Activated CD4-positive, alpha-beta T cell treated with anti-CD3 and anti-CD28 coated beads, Interleukin-2, amount 50 U/mL, for 16 hours (primary cell): ENCODE results near the gene MCTP1.

ENCODE experiments used
- DNase-seq: peaks from one replicate; pipeline ENCODE4 v3.0.0-alpha.2; 2020

Gene MCTP1

DNA sequence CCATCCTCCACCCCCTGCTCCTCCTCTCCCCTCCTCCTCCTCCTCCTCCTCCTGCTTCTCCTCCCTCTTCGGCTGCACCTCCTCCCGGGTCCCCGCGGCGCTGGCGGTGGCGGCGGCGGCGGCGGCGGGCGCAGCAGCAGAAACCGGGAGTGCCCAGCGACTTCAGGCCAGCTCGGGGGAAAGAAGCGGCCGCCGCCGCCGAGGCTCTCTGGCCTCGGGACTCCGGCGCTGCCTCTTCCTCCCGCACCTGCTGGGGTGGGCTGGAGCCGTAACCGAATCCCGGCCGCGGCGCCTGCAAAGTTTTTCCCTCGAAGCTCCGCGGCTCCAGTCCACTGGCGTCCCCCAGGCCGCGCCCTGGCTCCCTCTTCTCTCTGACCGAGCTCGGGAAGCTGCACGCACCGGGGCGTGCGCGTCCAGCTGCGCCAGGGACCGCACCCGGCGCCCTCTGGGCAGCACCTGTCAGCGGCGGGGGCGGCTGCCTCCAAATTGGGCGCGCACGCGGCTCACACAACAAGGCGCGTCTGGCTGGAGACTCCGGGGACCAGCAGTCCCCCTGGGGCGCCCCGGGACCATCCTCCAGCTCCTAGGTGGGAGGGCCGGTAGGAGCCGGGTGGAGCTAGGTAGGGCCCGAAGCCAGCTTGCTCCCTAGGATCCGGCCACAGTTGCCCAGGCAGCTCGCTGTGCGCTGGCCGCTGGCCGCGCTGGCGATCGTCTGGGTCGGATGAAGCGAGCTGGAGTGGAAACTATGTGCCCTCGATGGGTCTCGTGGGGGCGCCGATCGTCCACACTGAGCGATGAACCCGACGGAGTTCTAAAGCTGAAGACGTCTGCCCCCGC is at the start of gene MCTP1:
TSS of gene MCTP1 (minus strand) at position 523 of the 837 bp plus-strand sequence.
- no peak for DNase-seq

DNA sequence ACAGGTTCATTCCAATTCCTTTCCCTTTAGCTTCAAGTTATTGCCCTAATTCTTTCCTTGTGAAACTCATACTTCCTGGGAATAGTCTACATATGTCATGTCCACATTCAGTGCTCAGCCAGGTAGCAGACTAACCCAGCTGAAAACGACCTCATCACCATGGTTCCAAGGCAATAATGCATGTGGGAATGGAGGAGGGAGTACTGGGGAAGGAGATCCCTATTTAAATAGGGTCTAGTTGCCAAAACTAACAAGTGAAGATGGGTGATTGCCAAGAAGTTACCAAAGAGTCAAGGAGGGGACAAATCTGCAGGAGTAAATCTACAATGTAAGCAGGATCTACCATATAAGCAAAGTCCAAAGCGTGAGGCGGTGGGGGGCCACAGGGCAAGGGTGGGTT is 47.3 kb upstream of the MCTP1 start:
- no peak for DNase-seq

DNA sequence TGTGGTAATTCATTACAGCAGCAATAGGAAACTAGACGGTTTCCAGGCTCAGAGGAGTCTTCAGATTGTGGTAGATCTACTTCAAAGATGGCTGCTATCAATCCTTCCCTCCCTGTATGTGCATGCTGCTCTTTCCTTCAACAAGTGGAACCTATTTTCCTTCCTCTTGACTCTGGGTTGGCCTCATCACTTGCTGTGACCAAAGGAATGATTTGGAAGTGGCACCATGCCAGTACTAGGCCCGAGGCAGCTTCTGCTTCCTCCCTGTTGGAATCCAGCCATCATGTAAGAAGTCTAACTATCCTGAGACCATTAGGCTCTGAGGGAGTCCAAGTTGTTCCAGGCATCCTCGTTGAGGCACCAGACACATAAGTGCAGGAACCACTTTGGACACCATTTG is 46.5 kb upstream of the MCTP1 start:
- DNase-seq = no peak

DNA sequence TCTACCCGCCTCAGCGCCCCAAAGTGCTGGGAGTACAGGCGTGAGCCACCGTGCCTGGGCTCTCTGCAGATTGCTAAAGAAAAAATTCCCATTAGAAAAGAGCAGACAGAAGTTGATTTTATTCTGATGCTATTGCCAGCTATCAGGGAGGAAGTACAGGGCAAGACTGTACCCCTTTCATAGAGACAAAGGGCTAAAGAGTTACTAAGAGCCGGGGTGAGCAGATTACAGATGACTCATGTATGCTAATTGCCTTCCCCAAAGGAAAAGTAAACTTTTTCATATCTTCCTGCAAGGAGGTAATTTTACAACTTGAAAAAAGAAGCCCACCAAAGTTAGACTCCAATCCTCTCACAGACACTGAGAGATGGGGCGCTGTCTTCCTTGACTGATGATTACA is 42.3 kb upstream of the MCTP1 start:
- no peak for DNase-seq

DNA sequence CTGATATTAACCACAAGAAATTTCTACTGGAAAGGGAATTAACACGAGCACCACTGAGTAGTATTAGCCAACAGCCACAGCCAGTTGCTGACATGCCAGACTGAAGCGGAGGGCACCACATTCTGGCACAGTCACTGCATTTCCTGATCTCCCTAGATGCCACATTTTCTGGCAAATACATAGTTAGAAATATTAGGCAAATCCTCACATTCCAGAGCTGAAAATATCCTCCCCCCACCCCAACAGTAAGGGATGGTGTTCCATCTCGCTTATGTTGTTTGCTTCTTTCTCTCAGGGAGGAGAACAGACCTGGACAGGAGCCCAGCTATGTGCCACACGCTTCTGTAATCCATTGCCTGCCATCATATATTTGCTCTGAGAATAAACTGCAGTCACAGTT is 32.8 kb upstream of the MCTP1 start:
- no peak for DNase-seq

DNA sequence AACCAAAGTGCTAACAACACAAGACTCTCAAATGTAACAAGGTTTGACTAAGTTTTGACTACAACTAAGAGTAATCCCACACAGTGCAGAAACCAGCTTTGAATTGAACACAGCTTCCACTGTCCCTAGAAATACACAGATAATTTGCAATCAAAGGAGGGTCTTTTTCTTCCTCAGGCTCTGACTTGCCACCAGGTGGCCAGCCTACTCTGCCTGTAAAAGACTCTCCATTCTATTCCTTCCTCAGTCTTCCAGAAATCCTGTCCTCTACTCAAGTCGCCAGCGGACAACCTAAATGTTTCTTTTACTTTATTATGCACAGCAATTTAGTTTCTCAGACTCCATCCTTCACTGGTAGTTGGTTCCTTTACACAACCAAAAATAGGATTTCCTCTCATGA is 32.2 kb upstream of the MCTP1 start:
- no peak for DNase-seq

DNA sequence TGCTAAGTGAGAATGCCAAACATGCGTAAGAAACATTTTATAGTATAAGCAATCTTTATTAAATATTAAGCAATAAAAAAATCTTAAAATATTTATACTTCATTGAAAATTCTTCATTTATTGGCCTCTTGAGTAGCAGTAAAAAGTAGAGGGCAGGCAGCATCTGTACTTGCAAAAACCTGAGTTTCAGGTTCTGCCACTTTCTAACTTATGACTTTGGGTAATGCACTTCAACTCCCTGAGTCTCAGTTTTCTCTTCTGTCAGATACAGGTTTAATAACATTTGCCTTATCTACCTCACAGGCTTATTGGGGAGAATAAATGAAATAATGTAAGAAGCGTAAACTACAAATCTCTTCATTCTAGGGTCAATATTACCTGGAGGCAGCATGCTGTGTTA is 19.8 kb upstream of the MCTP1 start:
- DNase-seq = no peak

DNA sequence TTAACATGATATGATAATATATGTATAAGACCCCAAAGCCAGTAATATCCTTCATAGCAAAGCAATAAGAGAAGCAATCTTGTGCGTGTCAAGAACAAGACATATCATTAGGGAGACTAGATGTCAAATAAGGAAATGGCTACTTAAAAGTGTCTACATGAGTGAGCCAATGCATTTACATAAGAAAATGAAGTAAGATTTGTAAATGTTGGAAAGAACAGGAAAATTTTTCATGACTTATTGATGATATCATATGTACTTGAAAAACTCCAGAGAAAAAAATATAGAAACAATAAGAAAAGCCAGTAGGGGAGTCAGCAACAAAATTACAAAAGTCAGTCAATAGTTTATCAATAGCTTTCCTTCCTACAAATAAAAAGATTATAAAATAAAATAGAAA is 13.8 kb upstream of the MCTP1 start:
- DNase-seq = no peak

DNA sequence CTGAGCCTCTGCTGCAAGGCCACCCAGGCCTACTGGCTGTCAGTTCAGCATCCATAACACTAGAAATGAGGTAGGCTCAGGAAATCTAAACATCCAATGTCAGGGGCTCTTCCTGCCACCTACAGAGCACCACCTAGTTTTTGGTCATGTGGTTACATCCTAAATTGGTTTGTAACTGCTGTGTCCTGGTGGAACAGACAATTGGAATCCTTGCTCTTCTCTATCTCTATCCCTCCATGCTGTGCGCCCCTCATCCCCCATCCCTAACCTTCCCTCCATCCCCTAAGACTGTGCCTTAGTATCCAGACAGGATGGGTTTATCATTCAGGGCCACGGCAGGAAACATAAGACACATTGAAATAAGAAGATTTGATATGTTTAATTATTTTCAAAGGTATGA is 11.4 kb upstream of the MCTP1 start:
- DNase-seq = no peak

DNA sequence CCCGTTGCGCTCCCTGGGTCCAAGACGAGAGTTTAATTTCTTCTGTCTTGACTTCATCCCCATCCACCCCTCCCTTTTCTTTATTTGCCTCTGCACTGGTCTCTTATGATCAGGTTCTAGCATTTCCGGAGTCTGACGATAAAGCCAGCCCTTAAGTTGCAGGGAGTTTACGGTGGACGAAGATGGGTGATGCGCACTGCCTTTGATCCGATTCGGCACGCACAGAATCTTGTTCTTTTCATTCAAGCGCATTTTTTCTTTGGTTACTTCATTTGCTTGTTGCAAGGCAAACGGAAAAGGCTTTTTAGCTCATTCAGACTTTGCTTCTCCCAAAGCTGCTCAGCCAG is 488 bp upstream of the MCTP1 start:
- DNase-seq = no peak

DNA sequence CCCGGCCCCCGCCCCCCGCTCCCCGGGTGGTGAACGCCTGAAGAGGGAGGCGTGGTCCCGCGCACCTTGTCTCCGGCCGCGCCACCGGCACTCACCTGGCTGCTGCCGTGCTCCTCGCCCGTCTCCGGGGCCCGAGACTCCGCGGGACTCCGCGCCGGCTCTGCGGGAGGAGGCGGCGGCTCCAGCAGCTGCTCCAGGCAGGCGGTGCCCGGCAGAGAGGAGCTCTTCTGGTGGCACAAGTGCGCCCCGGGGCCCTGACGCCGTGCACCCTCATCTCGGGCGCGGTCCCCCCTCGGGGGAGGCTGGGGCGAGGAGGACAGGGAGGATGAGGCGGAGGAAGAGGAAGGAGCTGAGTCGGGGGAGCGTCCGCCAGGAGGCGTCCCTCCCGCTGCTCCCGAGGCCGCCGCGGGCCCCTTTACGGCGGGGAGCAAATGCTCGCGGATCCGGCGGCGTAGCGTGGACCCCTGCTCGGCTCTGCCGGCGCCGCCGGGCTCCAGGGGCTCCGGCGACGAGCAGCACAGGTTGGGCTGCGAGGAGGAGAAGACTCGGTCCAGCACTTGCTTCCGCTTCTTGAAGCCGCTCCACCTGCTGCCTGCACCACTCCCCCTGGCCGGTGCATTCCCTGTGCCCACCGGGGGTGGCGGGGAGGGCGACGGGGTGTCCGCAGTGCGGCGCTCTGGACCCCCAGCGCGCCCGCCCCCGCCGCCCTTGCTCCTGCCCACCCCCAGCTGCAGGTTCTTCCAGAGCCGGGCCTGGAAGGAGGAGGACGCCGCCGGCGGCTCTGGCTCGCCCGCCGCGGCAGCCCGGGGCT is 928 bp downstream of the MCTP1 start:
- DNase-seq = peak; percentile 18

DNA sequence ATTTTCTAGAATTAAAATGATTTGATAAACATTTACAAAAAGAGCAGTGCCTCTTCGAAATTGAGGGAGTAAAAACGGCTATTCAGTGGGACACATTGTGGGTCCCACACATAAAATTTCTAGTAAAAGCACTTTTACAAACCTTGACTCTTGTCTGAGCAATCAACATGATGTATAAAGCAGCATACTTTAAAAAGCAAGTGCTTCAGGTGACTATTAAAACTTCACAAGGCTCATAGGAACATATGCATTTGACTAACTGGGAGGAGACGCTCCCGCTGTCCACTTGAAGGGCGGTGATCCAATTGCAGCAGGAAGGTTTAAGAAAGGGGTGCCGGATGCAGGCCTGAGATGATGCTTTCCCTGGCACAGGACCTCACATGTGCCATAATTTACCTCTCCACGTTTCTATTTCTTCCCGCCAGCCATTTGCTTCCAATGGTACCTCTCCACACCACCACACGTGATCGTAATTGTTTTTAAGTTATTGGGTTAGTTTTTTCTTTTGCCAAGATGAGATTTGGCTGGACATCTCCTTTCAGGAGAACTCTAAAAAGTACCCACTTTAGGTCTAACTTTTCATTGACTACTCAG is 1.8 kb downstream of the MCTP1 start:
- DNase-seq = no peak

DNA sequence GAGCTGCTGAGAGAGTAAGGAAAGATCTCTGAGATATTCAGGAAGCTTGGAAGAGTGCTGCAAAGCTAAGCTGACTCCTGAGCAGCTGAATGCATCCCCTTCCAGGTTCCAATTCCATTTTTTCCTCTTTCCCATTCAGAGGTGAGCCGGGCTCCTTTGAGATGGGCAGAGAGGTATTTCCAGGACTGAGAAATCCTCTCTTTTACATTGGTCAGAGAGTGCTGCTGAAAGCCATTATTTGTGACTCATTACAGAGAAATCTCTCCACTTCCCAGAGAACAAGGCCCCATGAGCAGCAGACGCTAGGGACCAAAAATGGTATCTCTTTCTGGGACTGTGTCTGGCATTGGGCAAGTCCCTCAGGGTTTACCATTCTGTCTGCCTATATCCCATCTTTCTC is 3.7 kb downstream of the MCTP1 start:
- DNase-seq = no peak

DNA sequence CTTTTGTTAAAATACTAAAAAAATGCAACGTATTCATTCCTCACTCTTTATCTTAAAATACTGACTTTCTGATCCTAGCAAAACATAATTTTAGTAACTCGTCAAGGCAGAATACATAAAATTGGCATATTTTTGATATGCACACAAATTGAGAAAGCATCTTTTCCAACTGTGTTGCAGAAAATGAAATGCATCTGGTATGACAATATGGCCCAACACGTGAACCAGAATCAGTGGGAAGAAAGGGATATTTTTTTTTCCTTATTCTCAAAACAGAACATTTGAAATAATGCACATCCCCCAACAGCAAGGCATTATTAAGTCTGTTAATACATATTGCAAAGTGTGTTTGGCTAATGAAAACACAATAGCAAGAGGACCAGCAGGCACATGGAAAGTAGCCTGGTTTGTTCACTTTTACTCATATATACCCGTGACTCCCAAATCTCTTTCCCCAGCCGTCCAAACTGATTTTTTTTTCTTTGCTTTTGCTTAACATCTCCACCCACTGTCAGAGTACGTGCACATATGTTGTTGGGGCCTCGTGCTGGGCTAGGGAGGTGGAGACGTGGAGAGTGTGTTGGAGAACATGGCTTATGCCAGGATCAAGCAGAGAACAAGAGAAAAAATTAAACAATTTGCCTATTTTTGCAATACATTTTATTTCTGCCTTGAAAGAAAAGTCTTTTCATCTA is 4.3 kb downstream of the MCTP1 start:
- no peak for DNase-seq

DNA sequence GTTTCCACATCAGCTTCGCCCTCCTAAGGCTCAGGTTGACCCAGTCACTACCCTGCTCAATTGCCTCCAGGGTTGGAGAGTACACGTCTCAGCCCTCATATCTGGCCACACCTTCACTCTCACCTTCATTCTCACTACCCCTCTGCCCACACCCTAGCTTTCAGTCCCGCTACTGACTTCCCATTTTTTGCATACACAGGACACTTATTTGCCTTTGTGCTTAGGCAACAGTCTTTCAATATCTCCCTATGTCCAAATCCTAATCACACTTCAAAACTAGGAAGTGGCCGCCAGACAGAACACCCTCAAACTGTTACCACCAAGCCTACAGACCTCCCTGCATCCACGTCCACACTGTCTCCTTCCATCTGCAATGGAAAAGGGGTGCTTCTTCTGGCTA is 10.9 kb downstream of the MCTP1 start:
- no peak for DNase-seq

DNA sequence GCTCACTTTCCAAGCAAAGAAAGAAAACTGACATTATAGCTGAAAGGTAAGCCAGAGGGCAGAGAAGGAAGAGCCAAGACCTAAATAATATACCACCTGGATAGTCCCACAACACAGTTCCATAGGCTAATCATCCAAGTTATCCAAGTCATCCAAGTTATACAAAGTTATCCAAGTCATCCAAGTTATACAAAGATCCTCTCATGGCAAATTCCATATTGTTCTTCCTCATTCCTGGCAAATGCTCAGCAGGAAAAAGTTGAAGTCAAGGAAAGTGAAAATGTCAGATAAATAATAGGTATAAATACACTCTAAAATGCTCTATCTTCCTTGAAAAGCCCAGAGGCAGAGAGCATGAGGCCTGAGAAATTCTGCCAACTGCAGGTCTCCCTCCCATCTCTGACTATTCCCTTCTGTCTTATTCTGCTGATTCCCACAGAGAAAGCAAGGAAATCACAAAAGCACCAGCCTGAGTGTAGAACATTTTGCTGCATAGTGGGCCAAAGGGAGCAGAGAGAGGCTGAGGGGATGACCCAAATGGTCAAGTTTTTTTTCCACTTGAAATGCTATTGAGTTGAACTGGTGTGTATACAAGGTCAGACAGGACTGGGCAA is 12.5 kb downstream of the MCTP1 start:
- DNase-seq = no peak

DNA sequence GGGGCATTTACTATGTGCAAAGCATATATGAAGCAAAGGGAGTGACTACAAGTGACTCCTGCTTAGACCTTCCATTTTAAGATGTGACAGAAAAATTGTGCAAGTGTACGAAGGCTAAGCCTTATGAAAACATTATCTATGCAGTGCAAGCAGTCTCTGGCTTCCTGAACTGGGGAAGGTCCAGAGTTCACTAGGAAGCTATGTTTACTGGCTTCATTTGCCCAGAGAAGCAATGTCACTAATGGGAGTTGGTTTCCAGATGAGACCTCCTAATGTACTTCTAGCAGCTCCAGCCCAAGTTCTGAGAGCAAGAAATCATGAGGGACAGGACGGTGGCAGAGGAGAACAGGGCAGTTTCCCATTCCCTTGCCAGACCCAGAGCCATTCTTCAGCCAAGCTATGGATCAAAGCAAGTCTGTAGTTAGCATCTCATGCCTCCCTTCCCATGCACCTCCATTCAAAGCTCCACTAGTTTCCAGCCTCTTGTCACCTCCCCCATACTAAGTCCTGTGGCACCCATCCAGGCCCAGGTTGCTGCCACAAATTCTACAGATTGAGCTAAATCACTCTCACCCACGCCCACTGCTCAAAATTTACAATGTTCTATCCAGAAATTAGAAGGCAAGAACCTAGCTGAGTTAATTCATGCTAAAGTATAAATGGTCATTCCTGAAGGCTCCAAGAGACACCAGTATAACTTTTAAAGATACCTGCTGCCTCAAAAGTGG is 21.8 kb downstream of the MCTP1 start:
- DNase-seq = no peak

DNA sequence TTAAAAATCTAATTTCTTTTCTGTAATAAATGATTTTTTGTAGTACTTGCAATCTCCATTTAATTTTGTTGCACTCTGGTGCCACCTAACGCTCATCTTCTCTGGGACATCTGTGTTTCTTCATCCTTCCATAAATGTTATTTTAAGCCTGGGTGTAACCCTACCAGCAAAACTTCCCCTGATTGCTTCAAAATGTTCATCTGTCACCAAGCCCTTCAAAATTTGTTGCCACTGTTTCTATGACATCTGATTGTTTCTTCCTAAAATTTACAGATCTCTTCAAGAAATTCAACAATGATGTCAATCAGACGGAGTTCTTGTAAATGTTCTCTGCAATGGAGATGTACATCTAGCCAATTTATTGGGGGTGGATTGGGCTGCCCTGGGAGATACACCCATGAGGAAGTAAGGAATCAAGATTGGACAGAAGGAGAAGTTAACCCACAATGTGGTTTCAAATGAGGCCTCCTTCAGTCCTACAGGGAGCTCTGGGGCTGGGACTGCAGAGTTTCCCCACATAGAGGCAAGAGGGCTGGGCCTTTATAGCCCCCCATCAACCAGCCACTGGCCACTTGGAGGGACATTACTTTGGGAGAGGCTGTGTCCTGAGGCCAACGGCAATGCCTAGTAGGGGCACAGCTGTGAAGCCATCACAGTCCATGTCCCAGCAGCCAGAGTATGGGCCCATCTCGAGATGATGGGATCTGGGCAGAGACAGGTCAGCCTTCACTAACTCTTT is 23.3 kb downstream of the MCTP1 start:
- DNase-seq = no peak

DNA sequence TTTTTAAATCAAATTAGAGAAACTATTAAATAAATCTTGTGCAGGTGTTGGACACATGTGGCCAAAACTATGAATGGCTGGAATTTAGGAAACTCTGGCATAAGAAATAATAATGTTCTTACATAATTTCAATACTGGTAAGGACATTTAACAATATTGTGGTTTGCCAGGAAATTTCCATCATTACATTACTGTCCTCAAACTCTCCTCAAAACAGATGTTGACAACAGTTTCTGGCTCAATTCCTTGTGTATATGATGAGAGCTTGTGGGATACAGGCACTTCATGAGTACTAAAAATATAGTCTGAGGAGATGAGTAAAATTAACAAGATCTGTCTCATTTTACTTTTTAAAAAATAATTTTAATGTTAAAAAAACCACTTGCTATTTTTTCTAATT is 27.9 kb downstream of the MCTP1 start:
- no peak for DNase-seq

DNA sequence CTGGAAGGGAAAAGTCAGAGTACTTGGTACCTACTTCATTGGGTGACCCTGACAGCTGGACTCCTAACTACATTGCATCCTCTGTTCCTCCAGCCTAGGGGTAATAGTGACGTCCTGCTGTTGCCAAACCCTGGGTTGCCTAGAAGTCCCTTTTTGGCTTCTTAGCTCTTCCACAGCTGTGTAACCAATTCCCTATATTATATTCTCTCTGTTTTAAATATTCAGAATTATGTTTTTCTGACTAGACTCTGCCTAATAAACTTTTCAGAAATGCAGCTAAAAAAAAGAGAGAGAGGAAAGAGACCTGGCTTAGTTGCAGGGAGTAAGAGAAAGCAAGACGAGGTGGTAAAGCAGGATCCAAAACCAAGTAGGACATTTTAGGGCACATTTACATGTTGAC is 28.4 kb downstream of the MCTP1 start:
- no peak for DNase-seq

DNA sequence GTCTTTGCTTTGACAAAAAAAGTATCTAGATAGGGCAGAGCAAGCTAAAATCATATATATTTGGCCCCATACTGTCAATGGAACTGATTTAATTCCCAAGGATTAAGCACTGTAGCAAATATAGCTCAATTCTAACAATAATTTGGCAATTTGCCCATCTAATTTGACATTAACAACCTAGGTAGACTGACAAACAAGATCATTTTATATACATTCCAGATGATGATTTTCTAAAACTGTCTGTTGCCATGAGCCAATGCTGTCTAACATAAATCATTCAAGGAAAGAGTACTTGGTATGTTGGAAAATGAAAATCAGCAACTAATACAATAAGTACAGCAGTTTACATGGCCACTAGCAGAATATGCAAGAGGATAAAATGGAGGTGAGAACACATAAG is 32.1 kb downstream of the MCTP1 start:
- DNase-seq = no peak

DNA sequence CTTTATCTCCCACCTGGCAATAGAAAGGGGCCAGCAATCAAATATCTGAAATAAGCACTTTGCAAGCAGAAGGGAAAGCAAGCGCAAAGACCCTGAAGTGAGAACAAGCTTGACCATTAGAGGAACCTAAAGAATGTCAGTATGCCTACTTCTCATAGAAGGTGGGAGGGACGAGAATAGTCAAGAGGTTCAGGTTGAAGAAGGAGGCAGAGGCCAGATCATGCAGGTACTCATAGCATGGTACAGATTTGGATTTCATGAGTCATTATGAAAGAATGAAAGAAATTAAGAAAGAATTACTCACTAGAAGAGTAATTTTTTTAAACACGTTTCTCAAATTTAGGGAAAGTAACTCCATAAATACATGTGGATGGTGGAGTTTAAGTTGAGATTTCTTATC is 33.7 kb downstream of the MCTP1 start:
- no peak for DNase-seq
